ENCODE results near the gene SGSM2.
A peak's percentile ranks its signal among the peaks of the same experiment; 100 is the strongest.

The SGSM2 gene

GRCh38 chr17:2387086-2388019 is 50.1 kb downstream of the SGSM2 start:
- WGBS (ENCODE audit: insufficient coverage, insufficient read length), result no CpG with 5 or more reads among the region's 41 CpGs
- DNase-seq (ENCODE audit: low read depth, low spot score), result no peak
- H3K4me1 ChIP-seq (ENCODE audit: control insufficient read depth, insufficient read depth, low read length), result no peaks in the 10 kb centered on the region
- peaks cover 5% of the 10 kb centered on the region for H3K36me3 ChIP-seq (ENCODE audit: control insufficient read depth, insufficient read depth, low read length)
- H3K27me3 ChIP-seq (ENCODE audit: control insufficient read depth, insufficient read depth, low read length), result no peaks in the 10 kb centered on the region
- no peaks in the 10 kb centered on the region for H3K9me3 ChIP-seq (ENCODE audit: control insufficient read depth, insufficient read depth, low read length)
- no peak overlapping the region for H3K4me3 ChIP-seq (ENCODE audit: low read length)
- H3K27ac ChIP-seq (ENCODE audit: low read length), result no peak overlapping the region

GRCh38 chr17:2388020-2388682 is 50.9 kb downstream of the SGSM2 start:
- H3K27me3 ChIP-seq (ENCODE audit: control insufficient read depth, insufficient read depth, low read length), result no peaks in the 10 kb centered on the region
- WGBS (ENCODE audit: insufficient coverage, insufficient read length), result no CpG with 5 or more reads among the region's 21 CpGs
- DNase-seq (ENCODE audit: low read depth, low spot score), result no peak
- H3K4me1 ChIP-seq (ENCODE audit: control insufficient read depth, insufficient read depth, low read length), result no peaks in the 10 kb centered on the region
- peaks cover 5% of the 10 kb centered on the region for H3K36me3 ChIP-seq (ENCODE audit: control insufficient read depth, insufficient read depth, low read length)
- H3K4me3 ChIP-seq (ENCODE audit: low read length), result no peak overlapping the region
- no peaks in the 10 kb centered on the region for H3K9me3 ChIP-seq (ENCODE audit: control insufficient read depth, insufficient read depth, low read length)
- no peak overlapping the region for H3K27ac ChIP-seq (ENCODE audit: low read length)

GRCh38 chr17:2388683-2389055 is 51.4 kb downstream of the SGSM2 start:
- Histone ChIP-seq H3K9me3 (ENCODE audit: control insufficient read depth, insufficient read depth, low read length) (no peaks in the 10 kb centered on the region), H3K36me3 (ENCODE audit: control insufficient read depth, insufficient read depth, low read length) (peaks cover 5% of the 10 kb centered on the region), H3K27ac (ENCODE audit: low read length) (no peak overlapping the region), H3K27me3 (ENCODE audit: control insufficient read depth, insufficient read depth, low read length) (no peaks in the 10 kb centered on the region), H3K4me1 (ENCODE audit: control insufficient read depth, insufficient read depth, low read length) (no peaks in the 10 kb centered on the region), H3K4me3 (ENCODE audit: low read length) (no peak overlapping the region)
- no peak for DNase-seq (ENCODE audit: low read depth, low spot score)
- WGBS (ENCODE audit: insufficient coverage, insufficient read length), result no CpG with 5 or more reads among the region's 15 CpGs

- WGBS (ENCODE audit: insufficient coverage, insufficient read length), result no CpG with 5 or more reads among the region's 12 CpGs
- no peak overlapping the region for H3K4me3 ChIP-seq (ENCODE audit: low read length)
- H3K36me3 ChIP-seq (ENCODE audit: control insufficient read depth, insufficient read depth, low read length), result peaks cover 5% of the 10 kb centered on the region
- H3K27me3 ChIP-seq (ENCODE audit: control insufficient read depth, insufficient read depth, low read length), result no peaks in the 10 kb centered on the region
- DNase-seq (ENCODE audit: low read depth, low spot score), result no peak
- H3K4me1 ChIP-seq (ENCODE audit: control insufficient read depth, insufficient read depth, low read length), result peaks cover 5% of the 10 kb centered on the region
- H3K27ac ChIP-seq (ENCODE audit: low read length), result no peak overlapping the region
- no peaks in the 10 kb centered on the region for H3K9me3 ChIP-seq (ENCODE audit: control insufficient read depth, insufficient read depth, low read length)
Measured at GRCh38 chr17:2390199-2390836, 53.0 kb downstream of the SGSM2 start.

GRCh38 chr17:2391597-2392251 is 54.4 kb downstream of the SGSM2 start:
- no peak overlapping the region for H3K27ac ChIP-seq (ENCODE audit: low read length)
- H3K9me3 ChIP-seq (ENCODE audit: control insufficient read depth, insufficient read depth, low read length), result no peaks in the 10 kb centered on the region
- no peak for DNase-seq (ENCODE audit: low read depth, low spot score)
- H3K27me3 ChIP-seq (ENCODE audit: control insufficient read depth, insufficient read depth, low read length), result no peaks in the 10 kb centered on the region
- WGBS (ENCODE audit: insufficient coverage, insufficient read length), result no CpG with 5 or more reads among the region's 18 CpGs
- peaks cover 5% of the 10 kb centered on the region for H3K36me3 ChIP-seq (ENCODE audit: control insufficient read depth, insufficient read depth, low read length)
- no peak overlapping the region; the same call in 1 of the 2 replicates for H3K4me3 ChIP-seq (ENCODE audit: low read length)
- peaks cover 11% of the 10 kb centered on the region for H3K4me1 ChIP-seq (ENCODE audit: control insufficient read depth, insufficient read depth, low read length)

GRCh38 chr17:2392252-2393173 is 55.2 kb downstream of the SGSM2 start:
- DNase-seq (ENCODE audit: low read depth, low spot score), result peak; percentile 75
- no peaks in the 10 kb centered on the region; the same call in 1 of the 2 replicates for H3K36me3 ChIP-seq (ENCODE audit: control insufficient read depth, insufficient read depth, low read length)
- no peaks in the 10 kb centered on the region for H3K27me3 ChIP-seq (ENCODE audit: control insufficient read depth, insufficient read depth, low read length)
- peaks cover 13% of the 10 kb centered on the region for H3K4me1 ChIP-seq (ENCODE audit: control insufficient read depth, insufficient read depth, low read length)
- H3K4me3 ChIP-seq (ENCODE audit: low read length), result peak overlapping the region; percentile 60; the same call in 1 of the 2 replicates
- no CpG with 5 or more reads among the region's 83 CpGs for WGBS (ENCODE audit: insufficient coverage, insufficient read length)
- H3K27ac ChIP-seq (ENCODE audit: low read length), result no peak overlapping the region
- H3K9me3 ChIP-seq (ENCODE audit: control insufficient read depth, insufficient read depth, low read length), result no peaks in the 10 kb centered on the region

GRCh38 chr17:2393174-2393953 is 56.1 kb downstream of the SGSM2 start:
- Histone ChIP-seq H3K27me3 (ENCODE audit: control insufficient read depth, insufficient read depth, low read length) (no peaks in the 10 kb centered on the region), H3K9me3 (ENCODE audit: control insufficient read depth, insufficient read depth, low read length) (no peaks in the 10 kb centered on the region), H3K27ac (ENCODE audit: low read length) (no peak overlapping the region), H3K4me1 (ENCODE audit: control insufficient read depth, insufficient read depth, low read length) (peaks cover 20% of the 10 kb centered on the region), H3K4me3 (ENCODE audit: low read length) (peak overlapping the region; percentile 60; the same call in 1 of the 2 replicates), H3K36me3 (ENCODE audit: control insufficient read depth, insufficient read depth, low read length) (no peaks in the 10 kb centered on the region)
- DNase-seq (ENCODE audit: low read depth, low spot score), result no peak
- no CpG with 5 or more reads among the region's 99 CpGs for WGBS (ENCODE audit: insufficient coverage, insufficient read length)

- no peak for DNase-seq (ENCODE audit: low read depth, low spot score)
- Histone ChIP-seq H3K4me3 (ENCODE audit: low read length) (peak overlapping the region; percentile 60; the same call in 1 of the 2 replicates), H3K9me3 (ENCODE audit: control insufficient read depth, insufficient read depth, low read length) (no peaks in the 10 kb centered on the region), H3K27me3 (ENCODE audit: control insufficient read depth, insufficient read depth, low read length) (no peaks in the 10 kb centered on the region), H3K4me1 (ENCODE audit: control insufficient read depth, insufficient read depth, low read length) (peaks cover 21% of the 10 kb centered on the region), H3K27ac (ENCODE audit: low read length) (no peak overlapping the region), H3K36me3 (ENCODE audit: control insufficient read depth, insufficient read depth, low read length) (no peaks in the 10 kb centered on the region)
- WGBS (ENCODE audit: insufficient coverage, insufficient read length), result no CpG with 5 or more reads among the region's 53 CpGs
Measured at GRCh38 chr17:2393954-2394749, 56.9 kb downstream of the SGSM2 start.

All from iPS DF 6.9 (cell line).